Ishikawa (cell line): Measurements from ENCODE around the gene FOXN3.

Experiments used
- EP300 ChIP-seq: IDR thresholded peaks from 2 replicates; pipeline ENCODE4 v1.6.1; 2012; ENCODE audit warnings: borderline replicate concordance
- NFIC ChIP-seq: IDR thresholded peaks from 2 replicates; pipeline ENCODE4 v1.6.1; 2012
- TAF1 ChIP-seq: IDR thresholded peaks from 2 replicates; pipeline ENCODE4 v1.6.1; 2012; ENCODE audit warnings: low read depth, mild to moderate bottlenecking
- TF ChIP-seq, protein P1 (sequence below): IDR thresholded peaks from 2 replicates; pipeline ENCODE4 v1.6.1; 2012
- TF ChIP-seq, protein P2 (sequence below): IDR thresholded peaks from 2 replicates; pipeline ENCODE4 v1.6.1; 2012; ENCODE audit warnings: low read depth, mild to moderate bottlenecking

GRCh38 chr14:89325959-89326358, 91.1 kb downstream of the FOXN3 start:
- TF ChIP-seq NFIC (no peak), EP300 (no peak), TAF1 (no peak)
- TF ChIP-seq, protein P1, sequence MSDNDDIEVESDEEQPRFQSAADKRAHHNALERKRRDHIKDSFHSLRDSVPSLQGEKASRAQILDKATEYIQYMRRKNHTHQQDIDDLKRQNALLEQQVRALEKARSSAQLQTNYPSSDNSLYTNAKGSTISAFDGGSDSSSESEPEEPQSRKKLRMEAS = no peak
- TF ChIP-seq, protein P2, sequence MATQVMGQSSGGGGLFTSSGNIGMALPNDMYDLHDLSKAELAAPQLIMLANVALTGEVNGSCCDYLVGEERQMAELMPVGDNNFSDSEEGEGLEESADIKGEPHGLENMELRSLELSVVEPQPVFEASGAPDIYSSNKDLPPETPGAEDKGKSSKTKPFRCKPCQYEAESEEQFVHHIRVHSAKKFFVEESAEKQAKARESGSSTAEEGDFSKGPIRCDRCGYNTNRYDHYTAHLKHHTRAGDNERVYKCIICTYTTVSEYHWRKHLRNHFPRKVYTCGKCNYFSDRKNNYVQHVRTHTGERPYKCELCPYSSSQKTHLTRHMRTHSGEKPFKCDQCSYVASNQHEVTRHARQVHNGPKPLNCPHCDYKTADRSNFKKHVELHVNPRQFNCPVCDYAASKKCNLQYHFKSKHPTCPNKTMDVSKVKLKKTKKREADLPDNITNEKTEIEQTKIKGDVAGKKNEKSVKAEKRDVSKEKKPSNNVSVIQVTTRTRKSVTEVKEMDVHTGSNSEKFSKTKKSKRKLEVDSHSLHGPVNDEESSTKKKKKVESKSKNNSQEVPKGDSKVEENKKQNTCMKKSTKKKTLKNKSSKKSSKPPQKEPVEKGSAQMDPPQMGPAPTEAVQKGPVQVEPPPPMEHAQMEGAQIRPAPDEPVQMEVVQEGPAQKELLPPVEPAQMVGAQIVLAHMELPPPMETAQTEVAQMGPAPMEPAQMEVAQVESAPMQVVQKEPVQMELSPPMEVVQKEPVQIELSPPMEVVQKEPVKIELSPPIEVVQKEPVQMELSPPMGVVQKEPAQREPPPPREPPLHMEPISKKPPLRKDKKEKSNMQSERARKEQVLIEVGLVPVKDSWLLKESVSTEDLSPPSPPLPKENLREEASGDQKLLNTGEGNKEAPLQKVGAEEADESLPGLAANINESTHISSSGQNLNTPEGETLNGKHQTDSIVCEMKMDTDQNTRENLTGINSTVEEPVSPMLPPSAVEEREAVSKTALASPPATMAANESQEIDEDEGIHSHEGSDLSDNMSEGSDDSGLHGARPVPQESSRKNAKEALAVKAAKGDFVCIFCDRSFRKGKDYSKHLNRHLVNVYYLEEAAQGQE = no peak
